ENCODE data around the gene SHANK3.

DNA sequence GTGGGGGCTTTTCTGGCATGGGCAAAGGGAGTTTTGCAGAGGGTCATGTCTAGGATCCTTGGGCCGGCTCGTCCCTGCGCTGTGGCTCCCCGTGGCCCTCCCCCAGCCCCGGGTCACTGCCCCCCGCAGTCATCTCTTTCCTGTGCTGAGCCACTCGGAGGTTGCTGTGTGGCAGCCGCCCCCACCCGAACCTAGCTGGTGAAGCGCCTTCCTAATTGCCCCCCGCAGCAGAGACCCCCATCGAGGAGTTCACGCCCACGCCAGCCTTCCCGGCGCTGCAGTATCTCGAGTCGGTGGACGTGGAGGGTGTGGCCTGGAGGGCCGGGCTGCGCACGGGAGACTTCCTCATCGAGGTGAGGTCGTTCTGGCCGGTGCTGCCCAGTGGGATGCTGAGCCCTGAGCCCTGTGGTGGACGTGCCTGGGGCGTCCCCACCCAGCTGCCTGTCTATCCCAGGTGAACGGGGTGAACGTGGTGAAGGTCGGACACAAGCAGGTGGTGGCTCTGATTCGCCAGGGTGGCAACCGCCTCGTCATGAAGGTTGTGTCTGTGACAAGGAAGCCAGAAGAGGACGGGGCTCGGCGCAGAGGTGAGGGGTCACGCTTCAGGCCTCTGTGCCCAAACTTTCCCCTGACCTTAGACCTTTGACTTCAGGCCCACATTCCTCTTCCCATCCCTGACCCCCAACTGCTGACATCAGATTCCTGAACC is 32.0 kb downstream of the SHANK3 start:
- TF ChIP-seq, protein P1, sequence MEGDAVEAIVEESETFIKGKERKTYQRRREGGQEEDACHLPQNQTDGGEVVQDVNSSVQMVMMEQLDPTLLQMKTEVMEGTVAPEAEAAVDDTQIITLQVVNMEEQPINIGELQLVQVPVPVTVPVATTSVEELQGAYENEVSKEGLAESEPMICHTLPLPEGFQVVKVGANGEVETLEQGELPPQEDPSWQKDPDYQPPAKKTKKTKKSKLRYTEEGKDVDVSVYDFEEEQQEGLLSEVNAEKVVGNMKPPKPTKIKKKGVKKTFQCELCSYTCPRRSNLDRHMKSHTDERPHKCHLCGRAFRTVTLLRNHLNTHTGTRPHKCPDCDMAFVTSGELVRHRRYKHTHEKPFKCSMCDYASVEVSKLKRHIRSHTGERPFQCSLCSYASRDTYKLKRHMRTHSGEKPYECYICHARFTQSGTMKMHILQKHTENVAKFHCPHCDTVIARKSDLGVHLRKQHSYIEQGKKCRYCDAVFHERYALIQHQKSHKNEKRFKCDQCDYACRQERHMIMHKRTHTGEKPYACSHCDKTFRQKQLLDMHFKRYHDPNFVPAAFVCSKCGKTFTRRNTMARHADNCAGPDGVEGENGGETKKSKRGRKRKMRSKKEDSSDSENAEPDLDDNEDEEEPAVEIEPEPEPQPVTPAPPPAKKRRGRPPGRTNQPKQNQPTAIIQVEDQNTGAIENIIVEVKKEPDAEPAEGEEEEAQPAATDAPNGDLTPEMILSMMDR (IDR thresholded peaks at IDR 0.05; ENCODE audit: low read depth, low read length) = no peak
- TF ChIP-seq POLR2A (IDR thresholded peaks at IDR 0.05; ENCODE audit: extremely low read depth, insufficient read length) (no peak), MYC (IDR thresholded peaks at IDR 0.05; ENCODE audit: low read depth, low read length) (no peak)
- TF ChIP-seq, protein P2, sequence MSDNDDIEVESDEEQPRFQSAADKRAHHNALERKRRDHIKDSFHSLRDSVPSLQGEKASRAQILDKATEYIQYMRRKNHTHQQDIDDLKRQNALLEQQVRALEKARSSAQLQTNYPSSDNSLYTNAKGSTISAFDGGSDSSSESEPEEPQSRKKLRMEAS (IDR thresholded peaks at IDR 0.05; ENCODE audit: low read depth, low read length) = no peak

All from NB4 (cell line).